Spleen (tissue), 11 donors: ENCODE data around the gene PDZD2. TPM values are rescaled to one million over a fixed set of nuclear protein-coding genes. Genes with fewer than 3 reads are reported as not detected.
"Not testable (repeated sequence)": the region's sequence is repeated elsewhere in the genome, so short reads cannot be mapped to it uniquely, and the experiment has no call there.

Experiments used
- DNase-seq: peaks from one replicate; pipeline ENCODE4 v3.0.0-alpha.2; 2020
- H3K27ac ChIP-seq, 8 donors: fragments of 200-600 bp; sonication (generic) in 7 of 8; 1 replicate in 4 of 8; 2 replicates in 4 of 8; pipeline versions ENCODE4 v1.5.0 to v1.8.0; 2016 to 2021; ENCODE audit warnings: inconsistent platforms in 4 of 8, mild to moderate bottlenecking in 4 of 8, moderate library complexity in 1 of 8
- H3K27me3 ChIP-seq, 7 donors: fragments of 200-600 bp; sonication (generic) in 6 of 7; replicated peaks in 1 of 7; 1 replicate in 4 of 7; 2 replicates in 3 of 7; pipeline versions ENCODE4 v1.5.0 to v1.8.0; 2016 to 2021; ENCODE audit warnings: inconsistent platforms in 3 of 7, mild to moderate bottlenecking in 1 of 7
- H3K36me3 ChIP-seq, 6 donors: fragments of 200-600 bp; sonication (generic) in 5 of 6; 1 replicate in 4 of 6; 2 replicates in 2 of 6; pipeline versions ENCODE4 v1.5.0 to v1.8.0; 2016 to 2021; ENCODE audit warnings: inconsistent platforms in 2 of 6
- H3K4me1 ChIP-seq, 6 donors: fragments of 200-600 bp; sonication (generic) in 5 of 6; 1 replicate in 3 of 6; 2 replicates in 3 of 6; pipeline versions ENCODE4 v1.5.0 to v1.8.0; 2016 to 2021; ENCODE audit warnings: inconsistent platforms in 3 of 6
- H3K4me3 ChIP-seq, 8 donors: fragments of 200-600 bp; sonication (generic) in 7 of 8; 1 replicate in 4 of 8; 2 replicates in 4 of 8; pipeline versions ENCODE4 v1.5.0 to v1.8.0; 2016 to 2021; ENCODE audit warnings: inconsistent platforms in 4 of 8, mild to moderate bottlenecking in 4 of 8, moderate library complexity in 2 of 8
- H3K9me3 ChIP-seq, 8 donors: fragments of 200-600 bp; sonication (generic) in 7 of 8; 1 replicate in 4 of 8; 2 replicates in 4 of 8; pipeline versions ENCODE4 v1.5.0 to v1.8.0; 2016 to 2021; ENCODE audit warnings: inconsistent platforms in 4 of 8
- POLR2A ChIP-seq, 3 donors: fragments of 450-650 bp; IDR thresholded peaks; one replicate each; pipeline ENCODE4 v1.5.1; 2017; ENCODE audit warnings: antibody characterized with exemption in 3 of 3, mild to moderate bottlenecking in 1 of 3
- POLR2AphosphoS5 ChIP-seq, 3 donors: sonication (generic); formaldehyde crosslinking; IDR thresholded peaks; one replicate each; pipeline ENCODE4 v1.5.1; 2017; ENCODE audit warnings: antibody characterized with exemption in 3 of 3
- WGBS, 5 donors: extraction: QIAGEN DNeasy Blood & Tissue Kit in 3 of 5; methylation state at CpG; one replicate each; pipeline versions ENCODE4 v1.1.5 to v1.1.7; 2013 to 2018; 5-methylcytosine and 5-hydroxymethylcytosine counted together
- intact Hi-C: fragments of 100-400 bp; cut with DNase I; formaldehyde crosslinking; loops from one replicate; pipeline ENCODE4 v1.15.0; 2023; ENCODE audit warnings: low total_unique reads
- polyA plus RNA-seq, 3 donors: library from polyadenylated mRNA; stranded (reverse); fragments of 200-250 nt; gene quantifications; one replicate each; pipeline ENCODE4 v1.2.1, GENCODE V29; 2013
- total RNA-seq, 7 donors: library from RNA; depleted of rRNA in 3 of 7; stranded (reverse); fragments of >200 nt in 3 of 7; fragmentation: NEBNext Ultra II Directional in 4 of 7; extraction: Animal tissue kit (Norgen Biotek cat#: 25700) in 4 of 7; gene quantifications; one replicate each; pipeline versions ENCODE4 v1.1.0 to v1.2.1, GENCODE V29; 2016 to 2021
- TF ChIP-seq, protein P1 (sequence below), 11 experiments: fragments of 200-600 bp in 7 of 11; fragments of 450-650 bp in 4 of 11; sonication (generic) in 4 of 11; IDR thresholded peaks in 8 of 11; conservative IDR thresholded peaks in 3 of 11; 1 replicate in 7 of 11; 2 replicates in 4 of 11; pipeline versions ENCODE4 v1.4.0 to v1.8.0; 2016 to 2021; ENCODE audit warnings: antibody characterized with exemption in 11 of 11, inconsistent platforms in 4 of 11, mild to moderate bottlenecking in 1 of 11
- donor health status: healthy with polysubstance abuse.
- donor health status: DM: no; HTN: no; CAD: no; lungs with moderate emphysema.
- donor health status: DM: no; HTN: no; CAD: no.
- donor health status: Bipolar disorder and iron deficiency.
- donor health status: healthy.
- donor health status: DM: no; HTN: no; CAD: no.
- donor health status: DM: yes; HTN: yes; CAD: no.

The PDZD2 gene
- total and polyA plus RNA-seq, 10 donors = 0.09 to 4.7 (median 2.4) TPM

DNA sequence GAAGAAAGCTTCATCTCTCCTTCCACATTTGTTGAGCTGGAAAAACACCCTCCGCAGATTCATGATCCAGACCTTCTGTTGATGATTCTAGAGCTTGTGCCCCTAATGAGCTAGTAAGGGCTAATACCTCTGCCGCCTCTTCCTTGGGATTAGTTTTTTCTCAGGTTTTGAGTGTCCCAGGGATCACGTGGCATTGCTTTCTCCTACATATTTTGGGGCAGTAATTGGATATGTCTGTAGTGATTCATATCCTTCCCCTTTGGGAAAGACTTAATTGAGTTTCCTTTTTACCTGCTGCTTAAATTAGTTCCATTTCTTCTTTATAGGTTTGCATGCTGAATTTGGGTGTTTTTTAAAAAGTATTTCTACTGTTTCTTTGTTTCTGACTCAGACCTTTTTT is 391.3 kb downstream of the PDZD2 start:
- no peak overlapping the region for H3K27ac ChIP-seq
- 79 to 84% (median 82%) methylated on average over 3 of the region's 3 CpGs for WGBS, 5 donors
- DNase-seq = no peak
- no peaks in the 10 kb centered on the region for H3K27me3 ChIP-seq
- TF ChIP-seq POLR2A (IDR thresholded peaks at IDR 0.05) = no peak
- no peak for TF ChIP-seq POLR2AphosphoS5 (IDR thresholded peaks at IDR 0.05)
- TF ChIP-seq, protein P1, sequence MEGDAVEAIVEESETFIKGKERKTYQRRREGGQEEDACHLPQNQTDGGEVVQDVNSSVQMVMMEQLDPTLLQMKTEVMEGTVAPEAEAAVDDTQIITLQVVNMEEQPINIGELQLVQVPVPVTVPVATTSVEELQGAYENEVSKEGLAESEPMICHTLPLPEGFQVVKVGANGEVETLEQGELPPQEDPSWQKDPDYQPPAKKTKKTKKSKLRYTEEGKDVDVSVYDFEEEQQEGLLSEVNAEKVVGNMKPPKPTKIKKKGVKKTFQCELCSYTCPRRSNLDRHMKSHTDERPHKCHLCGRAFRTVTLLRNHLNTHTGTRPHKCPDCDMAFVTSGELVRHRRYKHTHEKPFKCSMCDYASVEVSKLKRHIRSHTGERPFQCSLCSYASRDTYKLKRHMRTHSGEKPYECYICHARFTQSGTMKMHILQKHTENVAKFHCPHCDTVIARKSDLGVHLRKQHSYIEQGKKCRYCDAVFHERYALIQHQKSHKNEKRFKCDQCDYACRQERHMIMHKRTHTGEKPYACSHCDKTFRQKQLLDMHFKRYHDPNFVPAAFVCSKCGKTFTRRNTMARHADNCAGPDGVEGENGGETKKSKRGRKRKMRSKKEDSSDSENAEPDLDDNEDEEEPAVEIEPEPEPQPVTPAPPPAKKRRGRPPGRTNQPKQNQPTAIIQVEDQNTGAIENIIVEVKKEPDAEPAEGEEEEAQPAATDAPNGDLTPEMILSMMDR (IDR thresholded peaks at IDR 0.05 in 8 of 11, conservative IDR thresholded peaks at IDR 0.05 in 3 of 11) = no peak
- no peaks in the 10 kb centered on the region for H3K36me3 ChIP-seq
- intact Hi-C loops = no loop called here
- peaks cover 0 to 23% (median 4%) of the 10 kb centered on the region in 6 donors for H3K4me1 ChIP-seq
- H3K9me3 ChIP-seq = no peaks in the 10 kb centered on the region
- H3K4me3 ChIP-seq = no peak overlapping the region

DNA sequence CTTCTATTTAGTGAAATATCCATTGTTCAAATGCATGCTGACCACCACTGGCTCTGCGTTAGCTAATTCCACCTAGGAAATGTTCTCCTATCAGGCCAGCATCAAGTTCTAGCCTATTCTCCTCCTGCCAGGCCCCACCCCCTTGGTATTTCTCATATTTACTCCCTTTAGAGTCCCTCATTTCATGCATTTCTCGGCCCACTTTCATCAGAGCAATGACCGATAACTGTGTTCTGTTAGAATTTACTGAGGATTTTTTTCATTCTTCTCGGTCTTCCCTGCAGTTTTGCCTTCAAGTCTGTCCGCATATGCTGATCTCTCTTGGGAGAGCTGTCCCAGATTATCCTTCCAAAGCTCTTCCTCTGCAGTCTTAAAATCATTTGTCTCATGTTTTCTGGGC is 391.8 kb downstream of the PDZD2 start:
- Histone ChIP-seq H3K9me3 (no peaks in the 10 kb centered on the region), H3K4me1 (peaks cover 0 to 23% (median 4%) of the 10 kb centered on the region in 6 donors), H3K27me3 (no peaks in the 10 kb centered on the region), H3K36me3 (no peaks in the 10 kb centered on the region), H3K27ac (no peak overlapping the region), H3K4me3 (no peak overlapping the region)
- TF ChIP-seq POLR2AphosphoS5 (IDR thresholded peaks at IDR 0.05) = no peak
- TF ChIP-seq, protein P1 (IDR thresholded peaks at IDR 0.05 in 8 of 11, conservative IDR thresholded peaks at IDR 0.05 in 3 of 11) = no peak
- TF ChIP-seq POLR2A (IDR thresholded peaks at IDR 0.05) = no peak
- no peak for DNase-seq
- WGBS, 5 donors = 87 to 94% (median 91%) methylated on average over 5 of the region's 5 CpGs
- intact Hi-C loops = no loop called here

DNA sequence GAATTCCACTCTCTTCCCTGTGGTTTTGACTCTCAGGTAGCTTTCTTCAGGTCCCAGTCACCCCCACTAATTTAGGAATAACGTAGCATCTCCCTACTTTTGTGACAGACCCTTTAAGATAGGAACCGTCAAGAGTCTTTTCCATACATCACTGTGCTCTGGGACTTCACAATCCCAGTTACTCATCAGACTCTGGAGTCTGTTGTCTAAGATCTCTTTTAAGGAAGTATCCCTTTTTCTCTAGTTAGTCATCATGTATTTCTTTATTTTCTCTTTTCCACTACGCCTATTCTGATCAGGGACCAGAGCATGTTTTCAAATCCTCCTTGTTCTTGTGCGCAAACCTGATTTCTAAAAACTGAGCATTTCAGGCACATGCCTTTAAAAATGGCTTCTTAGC is 392.2 kb downstream of the PDZD2 start:
- intact Hi-C loops = no loop called here
- H3K4me3 ChIP-seq = no peak overlapping the region
- H3K4me1 ChIP-seq = peaks cover 0 to 23% (median 4%) of the 10 kb centered on the region in 6 donors
- H3K27me3 ChIP-seq = no peaks in the 10 kb centered on the region
- H3K9me3 ChIP-seq = no peaks in the 10 kb centered on the region
- no peak overlapping the region for H3K27ac ChIP-seq
- TF ChIP-seq, protein P1 (IDR thresholded peaks at IDR 0.05 in 8 of 11, conservative IDR thresholded peaks at IDR 0.05 in 3 of 11) = no peak
- TF ChIP-seq POLR2A (IDR thresholded peaks at IDR 0.05) = no peak
- TF ChIP-seq POLR2AphosphoS5 (IDR thresholded peaks at IDR 0.05) = no peak
- WGBS, 5 donors = 86 to 97% (median 95%) methylated on average over 4 of the region's 4 CpGs
- H3K36me3 ChIP-seq = no peaks in the 10 kb centered on the region
- no peak for DNase-seq

DNA sequence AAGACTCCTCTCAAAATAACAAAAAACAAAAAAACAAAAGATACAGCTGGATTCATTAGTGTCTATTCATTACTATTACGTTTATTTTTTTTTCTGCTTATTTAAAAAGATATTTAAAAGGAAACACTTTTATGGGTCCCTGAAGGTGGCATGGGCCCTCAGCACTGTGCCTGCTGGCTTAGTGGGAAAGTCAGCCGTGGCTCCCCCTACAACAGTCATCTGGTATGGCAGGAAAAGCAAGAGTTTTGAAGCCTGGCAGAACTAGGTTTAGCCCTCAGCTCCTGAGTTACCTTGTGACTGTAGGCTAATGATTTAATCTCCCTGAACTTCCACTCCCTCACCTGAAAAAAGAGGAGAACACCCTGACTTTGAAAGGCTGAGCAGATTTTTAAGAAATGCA is 399.6 kb downstream of the PDZD2 start:
- intact Hi-C loops = no loop called here
- WGBS, 5 donors = 79 to 91% (median 87%) methylated on average over 2 of the region's 2 CpGs
- Histone ChIP-seq H3K4me1 (peaks cover 0 to 3% (median 0%) of the 10 kb centered on the region in 6 donors), H3K9me3 (peaks cover 0 to 17% (median 0%) of the 10 kb centered on the region in 8 donors), H3K27ac (no peak overlapping the region), H3K27me3 (no peaks in the 10 kb centered on the region), H3K4me3 (no peak overlapping the region), H3K36me3 (no peaks in the 10 kb centered on the region)
- TF ChIP-seq POLR2A (IDR thresholded peaks at IDR 0.05) (no peak), POLR2AphosphoS5 (IDR thresholded peaks at IDR 0.05) (no peak)
- TF ChIP-seq, protein P1 (IDR thresholded peaks at IDR 0.05 in 8 of 11, conservative IDR thresholded peaks at IDR 0.05 in 3 of 11) = no peak
- DNase-seq = no peak

DNA sequence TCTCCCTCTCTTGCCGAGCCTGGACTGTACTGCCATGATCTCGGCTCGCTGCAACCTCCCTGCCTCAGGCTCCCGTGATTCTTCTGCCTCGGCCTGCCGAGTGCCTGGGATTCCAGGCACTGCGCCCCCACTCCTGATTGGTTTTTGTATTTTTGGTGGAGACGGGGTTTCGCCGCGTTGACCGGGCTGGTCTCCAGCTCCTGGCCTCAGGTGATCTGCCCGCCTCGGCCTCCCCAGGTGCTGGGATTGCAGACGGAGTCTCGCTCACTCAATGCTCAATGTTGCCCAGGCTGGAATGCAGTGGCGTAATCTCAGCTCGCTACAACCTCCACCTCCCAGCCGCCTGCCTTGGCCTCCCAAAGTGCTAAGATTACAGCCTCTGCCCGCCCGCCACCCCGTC is 400.2 kb downstream of the PDZD2 start:
- peaks cover 0 to 17% (median 0%) of the 10 kb centered on the region in 8 donors for H3K9me3 ChIP-seq
- H3K27me3 ChIP-seq, H3K27ac ChIP-seq, H3K36me3 ChIP-seq, intact Hi-C loops, H3K4me1 ChIP-seq, DNase-seq, H3K4me3 ChIP-seq: not testable (repeated sequence)
- 92 to 99% (median 98%) methylated on average over 21 to 22 of the region's 22 CpGs for WGBS, 5 donors

DNA sequence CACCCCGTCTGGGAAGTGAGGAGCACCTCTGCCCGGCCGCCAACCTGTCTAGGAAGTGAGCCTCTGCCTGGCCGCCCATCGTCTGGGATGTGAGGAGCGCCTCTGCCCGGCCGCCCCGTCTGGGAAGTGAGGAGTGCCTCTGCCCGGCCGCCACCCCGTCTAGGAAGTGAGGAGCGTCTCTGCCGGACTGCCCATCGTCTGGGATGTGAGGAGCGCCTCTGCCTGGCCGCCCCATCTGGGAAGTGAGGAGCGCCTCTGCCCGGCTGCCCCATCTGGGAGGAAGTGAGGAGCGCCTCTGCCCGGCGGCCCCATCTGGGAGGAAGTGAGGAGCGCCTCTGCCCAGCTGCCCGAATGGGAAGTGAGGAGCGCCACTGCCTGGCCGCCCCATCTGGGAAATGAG is 400.7 kb downstream of the PDZD2 start:
- H3K36me3 ChIP-seq, H3K4me1 ChIP-seq, intact Hi-C loops, H3K27ac ChIP-seq, DNase-seq, H3K27me3 ChIP-seq, H3K4me3 ChIP-seq: not testable (repeated sequence)
- peaks cover 0 to 17% (median 0%) of the 10 kb centered on the region in 8 donors for H3K9me3 ChIP-seq
- 91 to 95% (median 94%) methylated on average over 19 to 26 of the region's 26 CpGs for WGBS, 5 donors

DNA sequence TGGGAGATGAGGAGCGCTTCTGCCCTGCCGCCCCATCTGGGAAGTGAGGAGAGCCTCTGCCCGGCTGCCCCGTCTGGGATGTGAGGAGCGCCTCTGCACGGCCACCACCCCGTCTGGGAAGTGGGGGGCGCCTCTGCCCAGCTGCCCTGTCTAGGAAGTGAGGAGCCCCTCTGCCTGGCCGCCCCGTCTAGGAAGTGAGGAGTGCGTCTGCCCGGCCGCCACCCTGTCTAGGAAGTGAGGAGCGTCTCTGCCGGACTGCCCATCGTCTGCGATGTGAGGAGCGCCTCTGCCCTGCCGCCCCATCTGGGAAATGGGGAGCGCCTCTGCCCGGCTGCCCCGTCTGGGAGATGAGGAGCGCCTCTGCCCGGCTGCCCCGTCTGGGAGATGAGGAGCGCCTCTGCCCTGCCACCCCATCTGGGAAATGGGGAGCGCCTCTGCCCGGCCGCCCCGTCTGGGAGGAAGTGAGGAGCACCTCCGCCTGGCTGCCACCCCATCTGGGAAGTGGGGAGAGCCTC is 401.3 kb downstream of the PDZD2 start:
- H3K4me3 ChIP-seq, H3K4me1 ChIP-seq, H3K36me3 ChIP-seq, DNase-seq, H3K27me3 ChIP-seq, H3K27ac ChIP-seq, intact Hi-C loops: not testable (repeated sequence)
- WGBS, 5 donors = 92 to 98% (median 97%) methylated on average over 15 to 31 of the region's 31 CpGs
- H3K9me3 ChIP-seq = peaks cover 0 to 17% (median 0%) of the 10 kb centered on the region in 8 donors
